Measurements from ENCODE around the gene LRRC45. TPM values are rescaled to one million over a fixed set of nuclear protein-coding genes. Genes with fewer than 3 reads are reported as not detected.

Gene LRRC45
- total RNA-seq, 4 donors from 2014 or later = 15.3 to 33.0 (median 18.9) TPM

DNA sequence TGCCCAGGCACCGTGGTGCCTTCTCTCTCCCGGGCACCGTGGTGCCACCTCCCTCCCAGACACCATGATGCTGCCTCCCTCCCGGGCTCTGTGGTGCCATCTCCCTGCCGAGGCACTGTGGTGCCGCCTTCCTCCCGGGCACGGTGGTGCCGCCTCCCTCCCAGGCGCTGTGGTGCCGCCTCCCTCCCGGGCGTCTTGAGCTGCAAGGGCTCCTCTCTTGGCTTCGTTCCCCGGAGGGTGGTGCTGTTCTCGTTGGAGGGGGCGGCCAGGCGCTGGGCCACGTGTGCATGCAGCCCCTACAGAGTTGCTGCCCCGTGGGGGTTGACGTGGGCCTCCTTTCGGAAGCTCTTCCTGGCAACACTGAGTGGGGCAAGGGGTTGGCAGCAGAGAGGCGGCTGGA is 8.7 kb upstream of the LRRC45 start:
- H3K27me3 ChIP-seq = no peaks in the 10 kb centered on the region
- 60 to 82% methylated on average over 5 to 22 of the region's 23 CpGs for WGBS, 2 donors
- no peak for DNase-seq
- no peaks in the 10 kb centered on the region for H3K9me3 ChIP-seq
- intact Hi-C loops (cut with DNase I) = no loop called here
- no peak overlapping the region for H3K27ac ChIP-seq
- no peaks in the 10 kb centered on the region for H3K4me1 ChIP-seq
- no peak for TF ChIP-seq POLR2A (IDR thresholded peaks at IDR 0.05)
- TF ChIP-seq, protein P1, sequence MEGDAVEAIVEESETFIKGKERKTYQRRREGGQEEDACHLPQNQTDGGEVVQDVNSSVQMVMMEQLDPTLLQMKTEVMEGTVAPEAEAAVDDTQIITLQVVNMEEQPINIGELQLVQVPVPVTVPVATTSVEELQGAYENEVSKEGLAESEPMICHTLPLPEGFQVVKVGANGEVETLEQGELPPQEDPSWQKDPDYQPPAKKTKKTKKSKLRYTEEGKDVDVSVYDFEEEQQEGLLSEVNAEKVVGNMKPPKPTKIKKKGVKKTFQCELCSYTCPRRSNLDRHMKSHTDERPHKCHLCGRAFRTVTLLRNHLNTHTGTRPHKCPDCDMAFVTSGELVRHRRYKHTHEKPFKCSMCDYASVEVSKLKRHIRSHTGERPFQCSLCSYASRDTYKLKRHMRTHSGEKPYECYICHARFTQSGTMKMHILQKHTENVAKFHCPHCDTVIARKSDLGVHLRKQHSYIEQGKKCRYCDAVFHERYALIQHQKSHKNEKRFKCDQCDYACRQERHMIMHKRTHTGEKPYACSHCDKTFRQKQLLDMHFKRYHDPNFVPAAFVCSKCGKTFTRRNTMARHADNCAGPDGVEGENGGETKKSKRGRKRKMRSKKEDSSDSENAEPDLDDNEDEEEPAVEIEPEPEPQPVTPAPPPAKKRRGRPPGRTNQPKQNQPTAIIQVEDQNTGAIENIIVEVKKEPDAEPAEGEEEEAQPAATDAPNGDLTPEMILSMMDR (IDR thresholded peaks at IDR 0.05) = no peak
- H3K4me3 ChIP-seq (replicated peaks in 1 of 3) = no peak overlapping the region
- no peaks in the 10 kb centered on the region for H3K36me3 ChIP-seq

DNA sequence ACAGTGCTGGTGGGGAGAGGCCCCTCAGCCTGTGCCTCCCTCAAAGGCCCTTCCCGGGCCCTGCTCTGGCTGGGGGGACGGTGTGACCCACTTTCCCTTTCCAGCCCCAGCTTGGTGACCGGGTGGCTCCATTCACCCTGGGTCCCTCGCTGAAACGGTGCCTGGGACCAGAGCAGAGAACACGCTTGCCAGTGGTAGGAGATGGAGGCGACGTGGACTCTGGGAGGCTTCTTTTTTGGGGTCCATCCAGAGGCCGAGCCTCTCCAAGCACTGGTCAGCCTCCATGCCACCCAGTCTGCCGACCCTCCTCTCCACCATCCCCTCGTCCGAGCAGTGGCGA is 8.2 kb upstream of the LRRC45 start:
- intact Hi-C loops (cut with DNase I) = no loop called here
- WGBS, 2 donors = 89 to 91% methylated on average over 13 of the region's 13 CpGs
- no peaks in the 10 kb centered on the region for H3K4me1 ChIP-seq
- H3K27me3 ChIP-seq = no peaks in the 10 kb centered on the region
- H3K4me3 ChIP-seq (replicated peaks in 1 of 3) = no peak overlapping the region
- TF ChIP-seq POLR2A (IDR thresholded peaks at IDR 0.05) = no peak
- TF ChIP-seq, protein P1 (IDR thresholded peaks at IDR 0.05) = no peak
- H3K27ac ChIP-seq = no peak overlapping the region
- DNase-seq = no peak
- no peaks in the 10 kb centered on the region for H3K36me3 ChIP-seq
- no peaks in the 10 kb centered on the region for H3K9me3 ChIP-seq

DNA sequence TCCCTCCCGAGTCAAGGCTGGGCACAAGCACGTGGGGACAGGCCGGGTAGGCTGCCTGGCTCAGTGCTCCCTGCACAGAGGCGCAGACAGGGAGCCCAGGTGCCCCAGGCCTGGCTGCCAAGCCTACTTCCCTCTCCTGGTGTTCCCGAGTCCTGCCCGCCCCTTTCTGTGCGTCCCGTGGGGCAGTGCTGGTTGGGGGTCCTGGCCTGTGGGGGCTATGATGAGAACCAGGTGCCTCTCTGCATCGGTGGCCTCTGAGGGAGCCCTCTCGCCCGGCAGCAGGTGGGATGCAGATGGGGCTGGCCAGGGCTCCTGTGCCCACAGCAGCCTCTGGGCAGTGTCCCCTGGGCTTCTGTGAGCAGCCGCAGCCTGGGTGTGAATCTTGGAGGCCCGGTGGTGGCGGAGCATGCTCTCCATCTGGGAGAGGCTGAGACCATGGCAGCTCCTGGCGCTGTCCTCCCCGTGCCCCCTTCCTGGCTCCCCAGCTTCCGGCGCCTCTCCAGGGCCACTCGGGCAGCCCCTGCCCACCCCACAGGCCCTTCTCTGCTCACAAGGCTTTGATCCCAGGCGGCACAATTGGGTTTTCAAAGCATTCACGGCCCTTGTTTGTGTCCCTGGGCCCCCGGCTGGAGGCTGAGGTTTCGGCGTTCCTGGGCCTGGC is 7.7 kb upstream of the LRRC45 start:
- DNase-seq = no peak
- H3K27me3 ChIP-seq = no peaks in the 10 kb centered on the region
- WGBS, 2 donors = 83 to 90% methylated on average over 14 to 16 of the region's 24 CpGs

GRCh38 chr17:82016061-82016874 is 6.8 kb upstream of the LRRC45 start:
- Histone ChIP-seq H3K27me3 (no peaks in the 10 kb centered on the region), H3K36me3 (no peaks in the 10 kb centered on the region), H3K4me3 (replicated peaks in 1 of 3) (no peak overlapping the region), H3K9me3 (no peaks in the 10 kb centered on the region), H3K27ac (no peak overlapping the region), H3K4me1 (peaks cover under 1 to 2% of the 10 kb centered on the region in 2 donors)
- WGBS, 2 donors = 89% methylated on average over 24 of the region's 28 CpGs; no CpG with 5 or more reads in 1 of the 2 donors
- intact Hi-C loops (cut with DNase I) = no loop called here
- DNase-seq = no peak
- TF ChIP-seq, protein P1 (IDR thresholded peaks at IDR 0.05) = no peak
- no peak for TF ChIP-seq POLR2A (IDR thresholded peaks at IDR 0.05)

More for the DNA sequence above, 7.7 kb upstream of the LRRC45 start:
- Histone ChIP-seq H3K27ac (no peak overlapping the region), H3K4me3 (replicated peaks in 1 of 3) (no peak overlapping the region), H3K4me1 (no peaks in the 10 kb centered on the region), H3K9me3 (no peaks in the 10 kb centered on the region), H3K36me3 (no peaks in the 10 kb centered on the region)
- intact Hi-C loops (cut with DNase I) = no loop called here
- TF ChIP-seq, protein P1 (IDR thresholded peaks at IDR 0.05) = no peak
- no peak for TF ChIP-seq POLR2A (IDR thresholded peaks at IDR 0.05)

DNA sequence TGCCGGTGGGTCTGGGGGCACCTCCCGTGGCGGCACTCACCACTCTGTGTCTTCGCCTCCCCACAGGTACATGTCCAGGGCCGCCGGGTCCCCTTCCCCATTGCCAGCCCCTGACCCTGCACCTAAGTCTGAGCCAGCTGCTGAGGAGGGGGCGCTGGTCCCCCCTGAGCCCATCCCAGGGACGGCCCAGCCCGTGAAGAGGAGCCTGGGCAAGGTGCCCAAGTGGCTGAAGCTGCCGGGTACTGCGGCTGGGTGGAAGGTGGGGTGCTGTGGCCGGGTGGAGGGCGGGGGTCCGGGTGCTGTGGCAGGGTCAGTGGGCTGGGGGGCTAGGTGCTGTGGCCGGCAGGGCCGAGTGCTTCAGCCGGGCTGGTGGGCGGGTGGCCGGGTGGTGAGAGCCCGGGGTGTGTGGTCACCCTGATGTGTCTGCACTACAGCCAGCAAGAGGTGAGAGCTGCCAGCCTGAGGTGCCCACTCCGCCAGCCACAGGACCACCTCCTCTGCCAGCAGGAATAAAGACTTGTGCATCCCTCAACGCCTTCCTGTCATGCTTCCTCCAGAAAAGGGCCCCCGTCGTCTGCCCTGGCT is 6.1 kb upstream of the LRRC45 start:
- Histone ChIP-seq H3K4me3 (replicated peaks in 1 of 3) (no peak overlapping the region), H3K36me3 (no peaks in the 10 kb centered on the region), H3K27me3 (no peaks in the 10 kb centered on the region), H3K4me1 (peaks cover 8 to 9% of the 10 kb centered on the region in 2 donors), H3K9me3 (no peaks in the 10 kb centered on the region), H3K27ac (no peak overlapping the region)
- intact Hi-C loops (cut with DNase I) = no loop called here
- no peak for TF ChIP-seq POLR2A (IDR thresholded peaks at IDR 0.05)
- TF ChIP-seq, protein P1 (IDR thresholded peaks at IDR 0.05) = no peak
- no peak for DNase-seq
- 85 to 89% methylated on average over 8 to 21 of the region's 24 CpGs for WGBS, 2 donors
